ENCODE data around the gene UNC80.

The UNC80 gene

DNA sequence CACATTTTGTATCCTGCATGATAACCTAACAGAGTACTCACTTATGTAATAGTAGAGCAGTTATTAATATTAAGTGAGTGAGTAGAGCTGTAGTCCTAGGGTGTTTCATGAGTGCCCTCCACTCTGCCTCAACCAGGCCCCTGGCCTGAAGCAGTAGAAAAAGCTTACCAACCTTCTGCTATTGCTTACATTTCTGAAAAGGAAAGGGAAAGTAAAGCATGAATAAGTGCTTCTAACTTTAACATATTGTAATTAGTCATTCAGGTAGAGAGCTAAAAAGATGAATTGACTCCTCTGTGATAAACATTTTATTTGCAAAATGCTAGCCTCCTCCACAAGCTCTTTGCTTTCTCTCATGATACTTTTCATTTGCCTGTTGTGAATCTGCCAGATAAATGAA lies 136.1 kb downstream of the UNC80 start:
- Histone ChIP-seq H3K4me3 (ENCODE audit: extremely low read depth, insufficient read depth, low read length, poor library complexity, severe bottlenecking) (no peak overlapping the region), H3K36me3 (ENCODE audit: control insufficient read depth, insufficient read depth, low read length) (no peaks in the 10 kb centered on the region)

DNA sequence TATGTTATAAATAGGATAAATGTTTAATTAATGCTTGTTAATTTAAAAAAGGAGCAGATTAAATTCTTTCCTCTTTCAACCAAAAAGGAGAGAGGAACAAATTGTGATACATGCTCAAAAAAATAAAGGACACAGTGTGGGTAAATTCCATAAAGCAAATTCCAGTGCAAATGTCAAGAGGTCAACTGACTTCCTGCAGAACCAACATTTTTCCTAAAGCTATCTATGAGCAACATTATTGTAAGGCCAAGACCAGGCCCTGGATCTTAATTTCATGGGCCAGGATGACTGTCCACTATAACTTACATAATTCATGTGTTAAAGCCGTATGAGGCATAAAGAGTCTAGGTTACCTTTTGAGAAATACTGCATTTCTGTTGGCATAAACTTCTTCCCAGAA lies 136.9 kb downstream of the UNC80 start:
- no peaks in the 10 kb centered on the region for H3K4me1 ChIP-seq (ENCODE audit: control insufficient read depth, insufficient read depth, low read length, poor library complexity, severe bottlenecking)
- H3K4me3 ChIP-seq (ENCODE audit: extremely low read depth, insufficient read depth, low read length, poor library complexity, severe bottlenecking), result no peak overlapping the region
- 100% methylated on average over 1 of the region's 1 CpG; no CpG with 5 or more reads in 1 of the 2 experiments for WGBS, 2 experiments (ENCODE audit: insufficient coverage in 2 of 2)
- H3K9me3 ChIP-seq (ENCODE audit: control insufficient read depth, low read length), result no peaks in the 10 kb centered on the region
- H3K27ac ChIP-seq (ENCODE audit: low read depth, low read length, severe bottlenecking), result no peak overlapping the region
- no peaks in the 10 kb centered on the region for H3K36me3 ChIP-seq (ENCODE audit: control insufficient read depth, insufficient read depth, low read length)

More for the DNA sequence above, 136.1 kb downstream of the UNC80 start:
- Histone ChIP-seq H3K27ac (ENCODE audit: low read depth, low read length, severe bottlenecking) (no peak overlapping the region), H3K9me3 (ENCODE audit: control insufficient read depth, low read length) (no peaks in the 10 kb centered on the region), H3K4me1 (ENCODE audit: control insufficient read depth, insufficient read depth, low read length, poor library complexity, severe bottlenecking) (no peaks in the 10 kb centered on the region)

DNA sequence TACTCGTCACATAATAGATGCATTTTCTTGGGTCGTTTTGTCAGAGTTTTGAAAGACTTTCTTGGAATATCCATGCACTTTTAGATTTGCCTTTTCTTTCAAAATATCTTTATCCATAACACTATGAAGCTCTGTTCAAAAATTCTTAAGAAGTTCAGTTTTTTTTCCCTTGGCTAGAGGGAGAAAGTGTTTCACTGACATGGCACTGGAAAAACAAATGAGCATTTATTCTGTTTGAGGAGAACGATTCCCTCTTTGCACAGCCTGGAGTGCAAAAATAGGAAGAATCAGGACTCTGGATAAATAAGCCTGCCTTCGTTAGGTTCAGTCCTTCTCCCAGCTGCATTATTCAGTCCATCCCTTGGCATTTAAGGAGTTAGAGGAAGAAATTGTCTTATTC lies 139.9 kb downstream of the UNC80 start:
- Histone ChIP-seq H3K9me3 (ENCODE audit: control insufficient read depth, low read length) (no peaks in the 10 kb centered on the region), H3K27ac (ENCODE audit: low read depth, low read length, severe bottlenecking) (no peak overlapping the region), H3K4me3 (ENCODE audit: extremely low read depth, insufficient read depth, low read length, poor library complexity, severe bottlenecking) (no peak overlapping the region), H3K4me1 (ENCODE audit: control insufficient read depth, insufficient read depth, low read length, poor library complexity, severe bottlenecking) (no peaks in the 10 kb centered on the region), H3K36me3 (ENCODE audit: control insufficient read depth, insufficient read depth, low read length) (no peaks in the 10 kb centered on the region)
- 77 to 94% methylated on average over 2 to 3 of the region's 4 CpGs for WGBS, 2 experiments (ENCODE audit: insufficient coverage in 2 of 2)

DNA sequence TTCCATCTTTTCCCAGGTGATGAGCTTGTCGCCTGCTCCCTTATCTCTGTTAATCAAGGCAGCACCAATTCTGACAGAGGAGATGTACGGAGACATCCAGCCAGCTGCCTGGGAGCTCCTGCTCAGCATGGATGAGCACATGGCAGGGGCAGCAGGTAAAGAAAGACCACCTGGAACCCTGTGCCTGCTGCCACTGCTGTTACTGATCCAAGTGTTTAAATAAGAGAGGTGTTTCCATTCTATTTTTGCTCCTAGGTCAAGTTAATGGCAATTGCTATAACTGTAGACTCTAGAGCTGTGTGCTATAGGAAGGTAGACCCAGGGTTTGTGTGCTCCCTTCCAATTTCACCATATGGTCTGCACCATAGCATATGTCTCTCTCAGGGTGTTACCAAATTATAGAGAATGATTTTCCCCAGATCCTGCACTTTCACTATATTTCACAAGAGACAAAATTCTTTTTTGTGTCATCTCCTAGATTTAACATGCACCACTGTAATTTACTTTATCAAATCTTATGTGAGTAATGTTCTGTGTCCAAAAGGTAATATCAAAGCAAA lies 142.2 kb downstream of the UNC80 start:
- Histone ChIP-seq H3K9me3 (ENCODE audit: control insufficient read depth, low read length) (no peaks in the 10 kb centered on the region), H3K4me1 (ENCODE audit: control insufficient read depth, insufficient read depth, low read length, poor library complexity, severe bottlenecking) (no peaks in the 10 kb centered on the region), H3K4me3 (ENCODE audit: extremely low read depth, insufficient read depth, low read length, poor library complexity, severe bottlenecking) (no peak overlapping the region), H3K36me3 (ENCODE audit: control insufficient read depth, insufficient read depth, low read length) (no peaks in the 10 kb centered on the region), H3K27ac (ENCODE audit: low read depth, low read length, severe bottlenecking) (no peak overlapping the region)
- WGBS, 2 experiments (ENCODE audit: insufficient coverage in 2 of 2), result 92 to 93% methylated on average over 2 of the region's 2 CpGs

DNA sequence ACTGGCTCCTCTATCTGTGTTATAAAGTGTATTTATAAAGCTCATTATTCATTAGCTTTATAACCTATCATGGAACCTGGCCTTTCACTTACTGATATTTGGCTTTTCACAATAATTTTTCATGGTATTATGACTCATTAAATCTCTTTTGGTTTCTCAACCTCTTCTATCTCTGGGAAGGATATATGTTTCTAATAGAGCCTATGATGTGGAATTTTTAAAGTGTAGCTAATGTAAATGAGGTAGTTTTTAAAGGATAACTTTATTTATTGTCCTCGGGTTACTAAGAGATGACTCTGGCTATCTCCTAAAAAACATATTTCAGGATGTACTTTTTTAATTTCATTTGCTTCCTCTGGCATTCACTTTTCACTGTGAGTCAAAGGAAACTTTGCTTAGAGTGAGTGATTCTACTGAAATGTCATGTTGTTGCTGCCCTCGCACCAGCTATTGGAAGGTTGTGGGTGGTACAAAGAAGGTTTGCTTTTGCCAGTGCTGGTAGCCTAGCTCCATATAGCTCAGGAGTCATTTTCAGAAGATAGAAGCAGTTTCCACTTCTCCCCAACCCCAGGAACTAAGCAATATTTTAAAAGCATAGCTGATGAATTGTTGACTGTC lies 145.6 kb downstream of the UNC80 start:
- no peaks in the 10 kb centered on the region for H3K4me1 ChIP-seq (ENCODE audit: control insufficient read depth, insufficient read depth, low read length, poor library complexity, severe bottlenecking)
- no peak overlapping the region for H3K27ac ChIP-seq (ENCODE audit: low read depth, low read length, severe bottlenecking)
- no peaks in the 10 kb centered on the region for H3K9me3 ChIP-seq (ENCODE audit: control insufficient read depth, low read length)
- no peak overlapping the region for H3K4me3 ChIP-seq (ENCODE audit: extremely low read depth, insufficient read depth, low read length, poor library complexity, severe bottlenecking)
- H3K36me3 ChIP-seq (ENCODE audit: control insufficient read depth, insufficient read depth, low read length), result no peaks in the 10 kb centered on the region
- WGBS, 2 experiments (ENCODE audit: insufficient coverage in 2 of 2), result no CpG with 5 or more reads among the region's 2 CpGs

DNA sequence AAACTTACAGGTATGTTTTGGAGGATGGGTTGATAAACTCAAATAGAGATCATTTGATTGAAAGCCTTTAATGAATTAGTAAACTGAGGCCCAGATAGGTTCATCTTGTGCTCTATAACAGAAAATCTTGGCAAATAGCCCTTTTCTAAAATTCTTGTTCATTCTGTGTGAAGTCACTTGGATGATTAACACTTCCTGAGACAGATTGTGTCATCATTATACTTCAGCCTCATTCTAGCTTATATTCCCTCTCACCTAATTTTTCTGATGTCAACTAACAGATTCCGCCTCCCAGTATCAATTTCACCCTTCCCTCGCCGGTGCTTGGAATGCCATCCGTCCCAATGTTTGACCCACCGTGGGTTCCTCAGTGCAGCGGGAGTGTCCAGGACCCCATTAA lies 146.6 kb downstream of the UNC80 start:
- no peaks in the 10 kb centered on the region for H3K4me1 ChIP-seq (ENCODE audit: control insufficient read depth, insufficient read depth, low read length, poor library complexity, severe bottlenecking)
- H3K4me3 ChIP-seq (ENCODE audit: extremely low read depth, insufficient read depth, low read length, poor library complexity, severe bottlenecking), result no peak overlapping the region
- H3K9me3 ChIP-seq (ENCODE audit: control insufficient read depth, low read length), result no peaks in the 10 kb centered on the region
- H3K36me3 ChIP-seq (ENCODE audit: control insufficient read depth, insufficient read depth, low read length), result no peaks in the 10 kb centered on the region
- no peak overlapping the region for H3K27ac ChIP-seq (ENCODE audit: low read depth, low read length, severe bottlenecking)
- 90 to 95% methylated on average over 5 to 6 of the region's 6 CpGs for WGBS, 2 experiments (ENCODE audit: insufficient coverage in 2 of 2)

DNA sequence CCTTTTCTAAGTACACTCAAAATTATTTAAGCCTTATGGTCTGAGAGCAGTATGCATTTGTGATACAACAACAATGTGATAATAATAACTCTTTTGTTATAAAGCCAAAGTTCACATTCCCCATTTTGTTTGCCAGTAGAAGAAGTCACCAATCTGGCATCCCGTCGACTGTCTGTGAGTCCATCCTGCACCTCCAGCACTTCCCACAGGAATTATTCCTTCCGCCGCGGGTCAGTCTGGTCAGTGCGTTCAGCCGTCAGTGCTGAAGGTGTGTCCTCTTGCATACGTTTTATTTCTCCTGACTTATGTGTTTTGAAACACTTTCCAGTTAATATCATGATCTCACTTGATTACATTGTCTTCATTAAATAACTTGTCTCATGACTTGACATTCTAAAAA lies 150.5 kb downstream of the UNC80 start:
- Histone ChIP-seq H3K36me3 (ENCODE audit: control insufficient read depth, insufficient read depth, low read length) (no peaks in the 10 kb centered on the region), H3K9me3 (ENCODE audit: control insufficient read depth, low read length) (no peaks in the 10 kb centered on the region)
- 88 to 94% methylated on average over 4 to 8 of the region's 8 CpGs for WGBS, 2 experiments (ENCODE audit: insufficient coverage in 2 of 2)

DNA sequence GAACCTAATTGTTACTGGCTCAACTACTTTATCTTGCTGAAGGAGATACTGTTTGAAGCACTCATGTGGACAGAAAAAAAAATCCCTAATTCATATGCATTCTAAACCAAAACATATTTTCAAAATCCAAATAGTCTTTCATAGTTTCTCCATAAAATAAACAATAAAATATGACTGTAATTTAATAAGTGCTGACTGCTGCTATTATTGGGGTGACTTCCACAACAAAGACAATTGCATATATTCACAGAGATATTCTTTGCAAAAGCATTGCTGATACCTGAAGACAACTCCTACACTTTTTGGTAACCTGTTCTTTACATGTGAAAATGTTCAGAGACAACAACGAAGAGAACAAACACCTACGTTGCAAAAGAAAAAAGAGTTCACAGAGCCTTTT lies 157.7 kb downstream of the UNC80 start:
- Histone ChIP-seq H3K4me3 (ENCODE audit: extremely low read depth, insufficient read depth, low read length, poor library complexity, severe bottlenecking) (no peak overlapping the region), H3K36me3 (ENCODE audit: control insufficient read depth, insufficient read depth, low read length) (no peaks in the 10 kb centered on the region), H3K27ac (ENCODE audit: low read depth, low read length, severe bottlenecking) (no peak overlapping the region), H3K9me3 (ENCODE audit: control insufficient read depth, low read length) (no peaks in the 10 kb centered on the region), H3K4me1 (ENCODE audit: control insufficient read depth, insufficient read depth, low read length, poor library complexity, severe bottlenecking) (no peaks in the 10 kb centered on the region)
- 83 to 100% methylated on average over 1 to 2 of the region's 2 CpGs for WGBS, 2 experiments (ENCODE audit: insufficient coverage in 2 of 2)

More for the DNA sequence above, 150.5 kb downstream of the UNC80 start:
- Histone ChIP-seq H3K27ac (ENCODE audit: low read depth, low read length, severe bottlenecking) (no peak overlapping the region), H3K4me1 (ENCODE audit: control insufficient read depth, insufficient read depth, low read length, poor library complexity, severe bottlenecking) (no peaks in the 10 kb centered on the region), H3K4me3 (ENCODE audit: extremely low read depth, insufficient read depth, low read length, poor library complexity, severe bottlenecking) (no peak overlapping the region)

DNA sequence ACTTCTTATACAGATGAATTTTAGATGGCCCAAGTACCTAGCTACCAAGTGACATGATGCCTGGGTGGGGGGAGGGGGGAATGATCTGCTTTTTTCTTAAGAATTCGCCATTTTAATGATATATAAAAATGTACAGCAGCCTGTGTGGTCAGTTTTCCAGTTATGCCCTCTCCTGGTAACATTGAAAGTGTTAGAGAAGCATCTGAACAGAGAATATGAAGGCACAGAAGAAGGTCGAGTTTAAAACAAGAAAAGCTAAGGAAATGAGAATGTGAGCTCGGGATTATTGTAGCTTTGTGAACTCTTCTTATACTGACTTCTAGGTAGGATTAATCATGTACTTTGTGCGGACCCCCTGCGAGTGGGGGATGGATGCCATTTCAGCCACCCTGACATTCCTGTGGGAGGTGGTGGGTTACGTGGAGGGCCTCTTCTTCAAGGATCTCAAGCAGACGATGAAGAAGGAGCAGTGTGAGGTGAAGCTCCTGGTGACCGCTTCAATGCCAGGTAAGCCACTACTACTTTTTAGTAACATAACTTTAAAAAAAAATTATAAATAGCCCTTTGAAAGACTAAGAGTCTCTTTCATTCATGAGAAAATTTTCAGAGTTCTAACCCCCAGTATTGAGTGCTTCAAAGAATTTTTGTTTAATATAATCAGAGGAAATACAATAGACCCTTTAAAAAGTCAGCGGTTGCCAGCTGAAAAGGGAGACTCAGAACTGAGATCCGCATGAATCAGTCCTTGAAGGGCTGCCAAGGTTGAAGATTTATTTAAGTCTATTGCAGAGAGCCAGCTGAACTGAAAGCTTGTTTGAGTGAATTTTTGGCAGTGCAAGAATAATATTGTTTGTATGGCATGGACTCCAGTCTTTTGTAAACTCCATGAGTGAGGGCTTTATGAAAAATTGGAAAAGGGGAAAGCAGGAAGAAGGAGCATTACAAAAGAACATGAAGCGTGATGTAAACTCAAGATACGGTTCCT lies 162.2 kb downstream of the UNC80 start:
- WGBS, 2 experiments (ENCODE audit: insufficient coverage in 2 of 2), result 81 to 88% methylated on average over 7 to 9 of the region's 12 CpGs
- Histone ChIP-seq H3K4me1 (ENCODE audit: control insufficient read depth, insufficient read depth, low read length, poor library complexity, severe bottlenecking) (no peaks in the 10 kb centered on the region), H3K36me3 (ENCODE audit: control insufficient read depth, insufficient read depth, low read length) (no peaks in the 10 kb centered on the region), H3K27ac (ENCODE audit: low read depth, low read length, severe bottlenecking) (no peak overlapping the region), H3K4me3 (ENCODE audit: extremely low read depth, insufficient read depth, low read length, poor library complexity, severe bottlenecking) (no peak overlapping the region), H3K9me3 (ENCODE audit: control insufficient read depth, low read length) (no peaks in the 10 kb centered on the region)

DNA sequence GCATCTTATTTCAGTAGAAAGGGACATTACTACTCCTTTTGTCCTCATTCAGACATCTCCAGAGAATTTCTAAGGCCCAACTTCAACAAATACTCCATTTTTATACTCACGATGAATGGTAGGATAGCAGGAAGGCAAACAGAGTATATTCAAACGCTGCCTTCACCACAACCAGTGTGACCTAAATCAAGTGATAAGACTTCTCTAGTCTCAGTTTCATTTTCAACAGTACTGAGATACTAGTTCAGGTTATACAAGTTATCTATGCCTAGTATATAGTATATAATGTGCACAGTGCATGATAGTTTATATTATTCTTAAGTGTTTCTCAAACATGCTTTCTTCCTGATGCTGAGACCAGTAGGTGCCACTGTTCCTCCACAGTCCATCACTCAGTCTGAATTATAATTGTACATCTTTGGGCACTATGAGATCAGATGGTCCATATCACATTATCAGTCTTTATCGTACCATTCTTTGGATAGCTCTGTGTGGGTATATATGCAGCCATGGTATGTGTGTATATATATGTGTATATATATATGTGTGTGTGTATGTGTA lies 164.6 kb downstream of the UNC80 start:
- 93 to 100% methylated on average over 1 to 2 of the region's 3 CpGs for WGBS, 2 experiments (ENCODE audit: insufficient coverage in 2 of 2)
- no peaks in the 10 kb centered on the region for H3K4me1 ChIP-seq (ENCODE audit: control insufficient read depth, insufficient read depth, low read length, poor library complexity, severe bottlenecking)

More for the DNA sequence above, 164.6 kb downstream of the UNC80 start:
- Histone ChIP-seq H3K36me3 (ENCODE audit: control insufficient read depth, insufficient read depth, low read length) (no peaks in the 10 kb centered on the region), H3K4me3 (ENCODE audit: extremely low read depth, insufficient read depth, low read length, poor library complexity, severe bottlenecking) (no peak overlapping the region), H3K27ac (ENCODE audit: low read depth, low read length, severe bottlenecking) (no peak overlapping the region), H3K9me3 (ENCODE audit: control insufficient read depth, low read length) (no peaks in the 10 kb centered on the region)

All from mesodermal cell (in vitro differentiated cells).